Duodenal mucosa (tissue), 2 donors: ENCODE measurements around the gene ASB5.

Source experiments
- H3K27ac ChIP-seq: one replicate; pipeline ENCODE4 v1.7.0; 2013; ENCODE audit warnings: low read depth, low read length
- H3K27me3 ChIP-seq, 2 donors: one replicate each; pipeline ENCODE4 v1.7.0; 2013; ENCODE audit warnings: low read length in 2 of 2, control low read depth in 1 of 2; ENCODE audit not compliant: insufficient read depth in 2 of 2, control insufficient read depth in 1 of 2
- H3K36me3 ChIP-seq, 2 donors: one replicate each; pipeline ENCODE4 v1.7.0; 2013; ENCODE audit warnings: low read length in 2 of 2, control low read depth in 1 of 2; ENCODE audit not compliant: insufficient read depth in 2 of 2, control insufficient read depth in 1 of 2
- H3K4me1 ChIP-seq, 2 donors: one replicate each; pipeline ENCODE4 v1.7.0; 2013; ENCODE audit warnings: low read length in 2 of 2, control low read depth in 1 of 2; ENCODE audit not compliant: insufficient read depth in 2 of 2, control insufficient read depth in 1 of 2
- H3K4me3 ChIP-seq, 2 donors: one replicate each; pipeline ENCODE4 v1.7.0; 2013; ENCODE audit warnings: low read length in 2 of 2, low read depth in 1 of 2
- H3K9ac ChIP-seq, 2 donors: one replicate each; pipeline ENCODE4 v1.7.0; 2013; ENCODE audit warnings: low read length in 2 of 2, low read depth in 1 of 2
- H3K9me3 ChIP-seq, 2 donors: one replicate each; pipeline ENCODE4 v1.7.0; 2013; ENCODE audit warnings: low read length in 2 of 2, control low read depth in 1 of 2; ENCODE audit not compliant: control insufficient read depth in 1 of 2

The ASB5 gene, protein sequence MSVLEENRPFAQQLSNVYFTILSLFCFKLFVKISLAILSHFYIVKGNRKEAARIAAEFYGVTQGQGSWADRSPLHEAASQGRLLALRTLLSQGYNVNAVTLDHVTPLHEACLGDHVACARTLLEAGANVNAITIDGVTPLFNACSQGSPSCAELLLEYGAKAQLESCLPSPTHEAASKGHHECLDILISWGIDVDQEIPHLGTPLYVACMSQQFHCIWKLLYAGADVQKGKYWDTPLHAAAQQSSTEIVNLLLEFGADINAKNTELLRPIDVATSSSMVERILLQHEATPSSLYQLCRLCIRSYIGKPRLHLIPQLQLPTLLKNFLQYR

GRCh38 chr4:176268963-176269362 is at the start of gene ASB5:
ASB5 (minus strand) TSS chr4:176269222; CDS start chr4:176269108, 114 bp downstream.
- H3K4me1 ChIP-seq, result no peaks in the 10 kb centered on the region
- no peak within 1 kb of the TSS for H3K4me3 ChIP-seq
- H3K9me3 ChIP-seq, result no peaks in the 10 kb centered on the region
- no peak within 1 kb of the TSS for H3K27ac ChIP-seq
- H3K36me3 ChIP-seq, result no peaks in the 10 kb centered on the region
- no peaks in the 10 kb centered on the region for H3K27me3 ChIP-seq
- H3K9ac ChIP-seq, result no peak within 1 kb of the TSS

- H3K4me3 ChIP-seq, result no peak overlapping the region
- H3K27ac ChIP-seq, result no peak overlapping the region
- peaks cover 1 to 2% of the 10 kb centered on the region in 2 donors for H3K4me1 ChIP-seq
- no peaks in the 10 kb centered on the region for H3K9me3 ChIP-seq
- no peak overlapping the region for H3K9ac ChIP-seq
- peaks cover 0 to 3% of the 10 kb centered on the region in 2 donors for H3K27me3 ChIP-seq
- H3K36me3 ChIP-seq, result no peaks in the 10 kb centered on the region
Measured at GRCh38 chr4:176313596-176314336, 44.7 kb upstream of the ASB5 start.

DNA sequence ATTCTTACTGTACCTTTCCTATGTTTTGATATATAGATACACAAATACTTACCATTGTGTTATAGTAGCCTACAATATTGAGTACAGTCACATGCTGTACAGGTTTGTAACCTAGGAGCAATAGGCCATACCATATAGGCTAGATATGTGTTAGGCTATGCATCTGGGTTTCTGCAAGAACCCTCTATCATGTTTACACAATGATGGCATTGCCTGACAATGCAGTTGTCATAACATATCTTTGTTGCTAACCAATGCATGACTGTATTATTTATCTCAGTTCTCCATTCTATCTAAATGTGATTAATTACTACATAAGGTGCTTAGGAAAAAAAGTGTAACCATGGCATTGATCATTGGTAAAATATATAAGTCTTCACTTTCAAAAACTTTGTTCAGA is 40.8 kb upstream of the ASB5 start:
- Histone ChIP-seq H3K9me3 (no peaks in the 10 kb centered on the region), H3K4me1 (no peaks in the 10 kb centered on the region), H3K36me3 (no peaks in the 10 kb centered on the region), H3K9ac (no peak overlapping the region), H3K27ac (no peak overlapping the region), H3K4me3 (no peak overlapping the region), H3K27me3 (peaks cover 0 to 3% of the 10 kb centered on the region in 2 donors)

DNA sequence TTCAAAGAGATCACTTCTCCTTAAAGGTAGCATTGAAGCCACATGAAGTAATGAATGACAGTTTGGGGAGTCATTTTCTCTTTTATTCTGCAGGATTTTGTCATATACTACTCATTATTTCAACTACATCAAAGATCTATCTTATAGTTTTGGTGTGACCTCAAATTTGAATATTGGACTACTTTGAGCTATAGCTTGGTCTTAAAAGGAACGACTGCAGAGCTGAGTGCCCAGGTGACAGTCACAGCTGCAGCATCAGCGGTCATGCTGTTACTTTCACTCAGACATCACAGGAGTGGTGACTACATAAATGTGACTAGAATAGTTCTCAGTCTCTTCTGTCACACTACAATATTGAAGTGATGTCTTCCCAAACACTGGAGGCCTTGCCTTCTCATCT is 40.0 kb upstream of the ASB5 start:
- H3K27ac ChIP-seq, result no peak overlapping the region
- H3K4me1 ChIP-seq, result no peaks in the 10 kb centered on the region
- no peaks in the 10 kb centered on the region for H3K9me3 ChIP-seq
- no peak overlapping the region for H3K4me3 ChIP-seq
- H3K36me3 ChIP-seq, result no peaks in the 10 kb centered on the region
- peaks cover 3% of the 10 kb centered on the region in 2 donors for H3K27me3 ChIP-seq
- no peak overlapping the region for H3K9ac ChIP-seq

- no peak overlapping the region for H3K27ac ChIP-seq
- no peak overlapping the region for H3K9ac ChIP-seq
- H3K9me3 ChIP-seq, result no peaks in the 10 kb centered on the region
- H3K36me3 ChIP-seq, result no peaks in the 10 kb centered on the region
- peaks cover 3% of the 10 kb centered on the region in 2 donors for H3K27me3 ChIP-seq
- H3K4me1 ChIP-seq, result no peaks in the 10 kb centered on the region
- no peak overlapping the region for H3K4me3 ChIP-seq
Measured at GRCh38 chr4:176308441-176308840, 39.4 kb upstream of the ASB5 start.

GRCh38 chr4:176307666-176307930 is 38.6 kb upstream of the ASB5 start:
- Histone ChIP-seq H3K4me3 (no peak overlapping the region), H3K36me3 (no peaks in the 10 kb centered on the region), H3K9me3 (no peaks in the 10 kb centered on the region), H3K9ac (no peak overlapping the region), H3K27me3 (peaks cover 3% of the 10 kb centered on the region in 2 donors), H3K4me1 (no peaks in the 10 kb centered on the region), H3K27ac (no peak overlapping the region)

DNA sequence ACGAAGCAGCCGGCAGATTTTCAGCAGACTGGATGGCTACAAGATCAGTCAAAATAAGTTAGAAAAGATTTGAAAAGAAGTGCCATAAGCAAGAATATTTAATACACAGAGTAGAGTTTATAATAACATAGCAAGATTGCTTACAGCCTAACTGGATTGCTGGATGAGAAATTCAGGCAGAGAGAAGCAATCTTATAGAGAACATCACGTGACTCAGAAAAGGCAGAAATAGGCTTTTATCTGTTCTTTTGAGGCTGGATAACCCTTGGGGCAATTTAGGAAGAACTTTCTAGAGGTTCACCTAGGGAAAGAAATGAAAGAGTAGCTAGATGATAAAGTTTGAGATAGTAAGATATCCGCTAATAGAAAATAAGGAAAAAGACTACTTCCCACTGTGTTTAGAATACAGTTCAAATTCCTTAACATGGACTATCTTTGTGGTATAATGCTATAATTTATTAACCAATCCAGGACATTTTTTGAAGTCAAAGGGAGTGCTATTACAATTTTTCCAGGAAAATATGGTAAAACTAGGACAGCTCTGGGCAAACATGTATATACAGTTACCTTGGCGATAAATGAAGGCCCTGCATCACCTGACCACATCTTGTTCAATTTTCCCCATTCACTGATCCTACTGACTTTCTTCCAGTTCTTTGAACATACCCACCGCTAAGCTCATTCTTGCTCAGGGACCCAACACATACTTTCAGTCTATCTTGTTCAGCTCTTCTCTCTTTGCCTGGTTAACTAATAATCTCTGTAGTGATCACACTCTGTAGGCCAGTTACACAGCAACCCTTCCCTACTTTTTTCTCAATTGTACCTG is 38.0 kb upstream of the ASB5 start:
- no peaks in the 10 kb centered on the region for H3K36me3 ChIP-seq

GRCh38 chr4:176303938-176304337 is 34.9 kb upstream of the ASB5 start:
- Histone ChIP-seq H3K9ac (no peak overlapping the region), H3K4me1 (no peaks in the 10 kb centered on the region), H3K9me3 (no peaks in the 10 kb centered on the region), H3K36me3 (no peaks in the 10 kb centered on the region), H3K27me3 (peaks cover 0 to 3% of the 10 kb centered on the region in 2 donors), H3K27ac (no peak overlapping the region), H3K4me3 (no peak overlapping the region)

More for the DNA sequence above, 38.0 kb upstream of the ASB5 start:
- no peak overlapping the region for H3K9ac ChIP-seq
- H3K4me1 ChIP-seq, result no peaks in the 10 kb centered on the region
- H3K27me3 ChIP-seq, result peaks cover 3% of the 10 kb centered on the region in 2 donors
- no peak overlapping the region for H3K27ac ChIP-seq
- H3K9me3 ChIP-seq, result no peaks in the 10 kb centered on the region
- H3K4me3 ChIP-seq, result no peak overlapping the region

GRCh38 chr4:176302283-176303275 is 33.6 kb upstream of the ASB5 start:
- Histone ChIP-seq H3K9me3 (no peaks in the 10 kb centered on the region), H3K27me3 (peaks cover 0 to 3% of the 10 kb centered on the region in 2 donors), H3K4me3 (no peak overlapping the region), H3K27ac (no peak overlapping the region), H3K9ac (no peak overlapping the region), H3K4me1 (no peaks in the 10 kb centered on the region), H3K36me3 (no peaks in the 10 kb centered on the region)
